Pons (tissue), 1 donor: ENCODE measurements around the gene KCNN3.

Experiments used
- DNase-seq: peaks from one replicate; pipeline ENCODE4 v3.0.0-alpha.2; 2016; ENCODE audit warnings: low spot score

The KCNN3 gene

GRCh38 chr1:154840269-154841176, 29.6 kb downstream of the KCNN3 start:
- no peak for DNase-seq

GRCh38 chr1:154839691-154840090, 30.4 kb downstream of the KCNN3 start:
- DNase-seq = no peak

GRCh38 chr1:154838988-154839387, 31.1 kb downstream of the KCNN3 start:
- no peak for DNase-seq

- no peak for DNase-seq
Measured at GRCh38 chr1:154838461-154838860, 31.6 kb downstream of the KCNN3 start.

- no peak for DNase-seq
Measured at GRCh38 chr1:154837672-154838171, 32.4 kb downstream of the KCNN3 start.

GRCh38 chr1:154837034-154837671, 32.9 kb downstream of the KCNN3 start:
- no peak for DNase-seq

GRCh38 chr1:154835531-154836324, 34.4 kb downstream of the KCNN3 start:
- no peak for DNase-seq

- DNase-seq = no peak
Measured at GRCh38 chr1:154833841-154834240, 36.2 kb downstream of the KCNN3 start.

- DNase-seq = no peak
Measured at GRCh38 chr1:154833209-154833608, 36.9 kb downstream of the KCNN3 start.

- no peak for DNase-seq
Measured at GRCh38 chr1:154832384-154832783, 37.7 kb downstream of the KCNN3 start.

- no peak for DNase-seq
Measured at GRCh38 chr1:154831462-154831861, 38.6 kb downstream of the KCNN3 start.

- DNase-seq = no peak
Measured at GRCh38 chr1:154829062-154829461, 41.0 kb downstream of the KCNN3 start.

- DNase-seq = no peak
Measured at GRCh38 chr1:154824179-154825000, 45.7 kb downstream of the KCNN3 start.

GRCh38 chr1:154822717-154823116, 47.4 kb downstream of the KCNN3 start:
- no peak for DNase-seq

GRCh38 chr1:154822233-154822632, 47.8 kb downstream of the KCNN3 start:
- no peak for DNase-seq

- DNase-seq = no peak
Measured at GRCh38 chr1:154821083-154821482, 49.0 kb downstream of the KCNN3 start.

- no peak for DNase-seq
Measured at GRCh38 chr1:154820646-154821045, 49.4 kb downstream of the KCNN3 start.

GRCh38 chr1:154819628-154820590, 50.2 kb downstream of the KCNN3 start:
- no peak for DNase-seq

- no peak for DNase-seq
Measured at GRCh38 chr1:154818911-154819310, 51.2 kb downstream of the KCNN3 start.

GRCh38 chr1:154816937-154817336, 53.1 kb downstream of the KCNN3 start:
- no peak for DNase-seq
